HG02642 (cell line): ENCODE results near the gene IMPDH2.

Experiments
- ATAC-seq: cut with Tn5 transposase; IDR thresholded peaks from one replicate; pipeline ENCODE4 v1.9.1; 2021; ENCODE audit warnings: mild to moderate bottlenecking; ENCODE audit not compliant: unreplicated experiment, poor library complexity

IMPDH2 gene

GRCh38 chr3:48985831-48986376, 43.3 kb downstream of the IMPDH2 start:
- no peak for ATAC-seq

GRCh38 chr3:48984663-48985062, 44.5 kb downstream of the IMPDH2 start:
- ATAC-seq, result no peak

GRCh38 chr3:48983096-48983495, 46.1 kb downstream of the IMPDH2 start:
- ATAC-seq, result no peak

GRCh38 chr3:48982686-48983085, 46.5 kb downstream of the IMPDH2 start:
- no peak for ATAC-seq

GRCh38 chr3:48982016-48982415, 47.2 kb downstream of the IMPDH2 start:
- ATAC-seq, result no peak

GRCh38 chr3:48980295-48980694, 48.9 kb downstream of the IMPDH2 start:
- ATAC-seq, result no peak

GRCh38 chr3:48979451-48979850, 49.7 kb downstream of the IMPDH2 start:
- ATAC-seq, result no peak
